Amygdala (tissue), 56 donors: ENCODE measurements around the gene SNRNP40.

Experiments
- DNase-seq, 56 donors: peaks; one replicate each; lab custom pipeline; 2025; lab: John Stamatoyannopoulos, UW

SNRNP40 gene

GRCh38 chr1:31296486-31297276, at the start of gene SNRNP40, which contains the start of gene ZCCHC17:
SNRNP40 (minus strand) TSS chr1:31296788; CDS start chr1:31296751, 37 bp downstream.
ZCCHC17 (plus strand) TSS chr1:31297032; CDS start chr1:31310099, 13,067 bp downstream.
- DNase-seq, result peak; percentile 50 to 98 (median 92)

- DNase-seq, result no peak
These were observed 49.0 kb upstream of the SNRNP40 start for GRCh38 chr1:31345635-31346034.

- no peak for DNase-seq
These were observed 47.9 kb upstream of the SNRNP40 start for GRCh38 chr1:31344503-31344902.

- DNase-seq, result peak in 1 of 56 donors; percentile 14
These were observed 40.3 kb upstream of the SNRNP40 start for GRCh38 chr1:31336687-31337467.

DNA sequence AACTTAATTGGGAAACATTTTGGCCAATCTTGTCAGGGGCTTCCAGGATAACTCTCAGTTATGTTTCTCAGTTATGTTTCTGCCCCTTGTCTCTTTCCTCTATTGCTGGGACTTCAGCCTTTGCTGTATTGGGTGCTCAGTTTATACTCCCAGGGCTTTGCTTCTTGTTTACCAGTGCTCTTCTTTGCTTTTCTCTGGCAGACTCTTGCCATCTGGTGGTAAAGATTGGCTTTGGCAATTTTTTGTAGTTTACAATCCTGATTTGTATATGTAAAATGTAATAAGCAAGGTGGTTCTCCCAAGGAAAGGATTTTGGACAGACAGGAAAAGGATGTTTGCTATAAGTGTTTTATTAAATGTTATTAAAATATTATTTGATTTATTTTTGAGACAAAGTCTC, 38.4 kb upstream of the SNRNP40 start:
- peak in 6 of 56 donors; percentile 1 to 23 (median 10) for DNase-seq

- no peak for DNase-seq
These were observed 30.8 kb upstream of the SNRNP40 start for GRCh38 chr1:31327381-31327780.

GRCh38 chr1:31326461-31326860, 29.9 kb upstream of the SNRNP40 start:
- no peak for DNase-seq

DNA sequence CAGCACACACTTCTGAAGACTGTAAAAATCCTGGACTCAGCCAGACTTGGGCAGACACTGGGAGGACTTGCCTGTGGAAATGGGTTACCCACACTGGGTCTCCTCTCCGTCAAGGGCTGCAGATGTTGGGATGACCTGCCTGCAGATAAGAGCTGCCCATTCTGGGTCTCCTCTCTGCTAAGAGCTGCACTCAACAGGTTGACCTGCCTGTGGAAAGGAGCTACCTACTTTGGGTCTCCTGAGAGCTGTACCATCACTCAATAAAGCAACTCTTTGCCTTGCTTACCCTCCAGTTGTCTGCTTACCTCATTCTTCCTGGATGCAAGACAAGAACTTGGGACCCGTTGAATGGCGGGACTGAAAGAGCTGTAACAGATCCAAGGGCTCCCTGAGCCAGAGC, 28.4 kb upstream of the SNRNP40 start:
- no peak for DNase-seq

- DNase-seq, result no peak
These were observed 27.5 kb upstream of the SNRNP40 start for GRCh38 chr1:31324093-31324492.

DNA sequence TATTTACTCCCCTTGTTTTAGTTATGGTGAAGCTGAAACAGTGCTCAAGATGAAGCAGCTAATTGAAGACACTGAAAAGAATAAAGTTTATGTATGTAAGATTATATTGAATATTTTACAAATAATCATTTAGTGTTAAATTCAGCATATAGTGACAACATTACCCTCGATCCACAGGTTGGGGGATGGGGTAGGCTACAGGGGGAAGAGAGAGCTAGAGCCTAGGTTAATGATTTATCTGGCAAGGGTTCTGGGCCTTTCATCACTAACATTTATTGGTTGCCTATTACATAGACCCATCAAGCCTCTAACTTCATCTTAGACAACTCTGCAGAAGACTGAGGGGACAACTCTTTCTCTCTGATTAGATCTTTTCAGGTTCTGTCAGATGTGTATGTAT, 21.6 kb upstream of the SNRNP40 start:
- DNase-seq, result no peak

- DNase-seq, result no peak
These were observed 19.3 kb upstream of the SNRNP40 start for GRCh38 chr1:31315902-31316301.

DNA sequence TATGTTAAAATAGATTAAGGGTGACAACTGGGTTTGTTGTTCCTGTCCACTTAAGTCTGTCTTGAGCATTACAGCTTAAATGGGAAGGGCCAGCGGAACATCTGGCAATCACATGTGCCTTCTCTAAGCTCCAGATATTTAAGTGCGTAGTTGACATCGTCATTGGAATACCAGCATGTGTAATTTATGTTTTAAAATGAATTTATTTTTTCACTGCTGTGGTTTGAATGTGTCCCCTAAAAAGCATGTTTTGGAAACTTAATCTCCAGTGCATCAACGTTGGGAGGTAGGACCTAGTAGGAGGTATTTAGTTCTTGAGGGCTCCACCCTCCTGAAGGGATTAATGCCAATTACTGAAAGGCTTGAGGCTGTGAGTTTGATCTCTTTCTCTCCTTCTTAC, 13.6 kb upstream of the SNRNP40 start:
- no peak for DNase-seq

- no peak for DNase-seq
These were observed 11.4 kb upstream of the SNRNP40 start for GRCh38 chr1:31308036-31308435.

DNA sequence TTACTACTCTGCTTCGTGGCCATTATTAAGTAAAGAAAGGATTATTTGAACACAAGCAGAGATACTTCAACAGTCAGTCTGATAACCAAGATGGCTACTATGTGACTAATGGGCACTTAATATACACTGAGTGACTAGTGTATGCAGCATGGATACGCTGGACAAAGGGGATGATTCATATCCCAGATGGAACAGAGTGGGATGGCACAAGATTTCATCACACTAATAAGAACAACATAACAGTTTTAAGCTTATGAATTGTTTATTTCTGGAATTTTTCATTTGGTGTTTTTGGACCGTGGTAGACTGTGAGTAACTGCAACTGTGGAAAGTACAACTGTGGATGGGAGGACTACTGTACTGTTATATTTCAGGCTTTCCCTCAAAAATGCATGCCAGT, 9.7 kb upstream of the SNRNP40 start:
- DNase-seq, result peak in 3 of 56 donors; percentile 3 to 10 (median 9)

- DNase-seq, result no peak
These were observed 6.3 kb upstream of the SNRNP40 start for GRCh38 chr1:31302709-31303441.

GRCh38 chr1:31300193-31300592, 3.6 kb upstream of the SNRNP40 start:
- DNase-seq, result no peak

DNA sequence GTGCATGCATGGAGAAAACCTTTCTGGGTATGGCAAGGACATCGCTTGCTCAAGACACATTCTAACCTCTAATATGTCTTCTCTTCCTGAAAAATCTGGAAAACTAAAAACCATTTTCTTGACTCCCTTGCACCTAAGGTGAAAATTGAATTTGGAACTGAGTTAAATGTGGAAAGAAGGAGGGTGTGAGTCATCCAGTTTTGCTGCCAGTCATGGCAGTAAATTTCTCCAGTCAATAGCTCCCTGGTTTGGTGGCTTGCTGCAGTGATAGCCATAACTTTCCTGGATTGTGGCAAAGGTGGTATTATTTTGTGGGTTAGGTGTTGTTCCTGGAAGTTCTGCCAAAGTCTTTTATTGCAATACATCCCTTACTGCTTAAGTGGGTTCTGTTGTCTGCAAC, 2.8 kb upstream of the SNRNP40 start:
- no peak for DNase-seq

DNA sequence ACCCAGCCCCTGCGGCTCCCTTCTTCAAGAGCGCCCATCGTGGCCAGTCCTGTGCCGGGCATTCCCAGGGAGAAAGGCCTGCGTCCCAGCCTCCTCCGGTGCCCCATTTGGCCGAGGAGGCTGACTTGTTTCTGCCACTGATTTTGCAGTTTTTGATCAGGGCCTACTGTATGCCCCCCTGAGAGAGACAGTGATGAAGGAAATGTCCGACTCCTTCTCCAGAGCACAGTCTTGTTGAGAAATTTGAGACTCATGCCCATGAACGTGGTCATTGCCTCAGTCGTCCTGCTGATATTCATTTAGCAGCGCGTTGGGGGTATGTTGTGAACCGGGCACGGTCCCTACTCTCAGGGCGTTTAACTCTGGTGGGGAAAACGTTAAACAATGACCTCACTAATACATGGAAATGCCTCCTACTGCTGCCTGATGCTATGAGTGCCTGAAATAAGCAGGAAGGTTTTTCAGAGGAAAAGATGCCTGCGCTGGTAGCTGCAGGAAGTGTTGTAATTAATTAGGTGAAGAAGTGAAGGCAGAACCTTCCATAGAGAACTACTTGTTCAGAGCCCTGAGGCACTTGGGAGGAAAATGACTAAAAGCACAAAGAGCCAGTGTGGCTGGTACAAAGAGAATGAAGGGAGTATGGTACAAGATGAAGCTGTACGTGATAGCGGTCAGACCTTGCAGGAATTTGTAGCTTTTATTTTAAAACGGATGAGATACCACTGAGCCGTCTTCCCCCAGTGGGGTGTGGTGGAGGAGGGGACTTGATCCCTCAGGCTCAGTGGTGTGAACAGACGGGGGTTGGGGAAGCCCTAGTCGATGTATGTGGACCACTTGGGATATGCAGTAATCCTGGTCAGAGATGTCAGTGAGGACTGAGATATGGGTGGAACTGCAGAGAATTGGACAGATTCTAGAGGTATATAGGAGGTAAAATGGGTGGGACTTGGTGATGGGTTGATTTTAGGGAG, 974 bp upstream of the SNRNP40 start:
- peak in 2 of 56 donors; percentile 26 to 61 for DNase-seq

DNA sequence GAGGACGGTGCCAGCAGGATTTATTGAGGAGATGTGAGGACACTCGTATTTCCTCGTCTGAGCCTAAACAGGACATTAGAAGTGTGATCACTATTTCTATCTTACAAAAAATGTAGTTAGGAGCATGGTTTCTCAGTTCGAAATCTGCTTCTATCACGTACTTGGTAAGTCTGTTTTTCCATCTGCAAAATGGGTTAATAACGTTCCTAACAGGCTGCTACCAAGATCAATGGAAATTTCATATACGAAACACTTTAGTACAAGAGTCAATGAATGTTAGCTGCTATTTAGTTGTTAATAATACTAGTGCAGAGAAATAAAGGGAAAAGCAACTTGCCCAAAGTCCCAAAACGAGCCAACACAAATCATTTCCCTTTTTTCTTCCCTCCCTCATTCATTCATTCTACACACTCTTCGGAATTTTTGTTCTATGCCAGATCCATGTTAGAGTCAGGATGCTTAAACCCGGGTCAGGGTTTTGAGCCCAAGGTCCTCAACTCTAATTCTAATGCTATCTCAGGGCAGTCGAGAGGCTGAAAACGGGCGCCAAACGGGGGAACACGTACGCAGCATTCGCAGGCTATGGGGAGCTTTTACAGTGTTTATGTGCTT, 608 bp downstream of the SNRNP40 start:
- DNase-seq, result no peak
